LoVo (cell line): ENCODE measurements around the gene EPN3.
A peak's percentile ranks its signal among the peaks of the same experiment; 100 is the strongest.

Experiments used
- DNase-seq: peaks from one replicate; pipeline ENCODE4 v3.0.0-alpha.2; 2016; ENCODE audit warnings: low spot score

EPN3 gene

GRCh38 chr17:50550661-50551432 is 18.3 kb downstream of the EPN3 start:
- DNase-seq = no peak

- no peak for DNase-seq
Observed at GRCh38 chr17:50551433-50551815, 18.9 kb downstream of the EPN3 start.

- DNase-seq = no peak
Observed at GRCh38 chr17:50551884-50552283, 19.3 kb downstream of the EPN3 start.

GRCh38 chr17:50554201-50554600 is 21.7 kb downstream of the EPN3 start:
- no peak for DNase-seq

GRCh38 chr17:50556803-50557202 is 24.3 kb downstream of the EPN3 start:
- no peak for DNase-seq

- no peak for DNase-seq
Observed at GRCh38 chr17:50557630-50558029, 25.1 kb downstream of the EPN3 start.

GRCh38 chr17:50558091-50558490 is 25.6 kb downstream of the EPN3 start:
- DNase-seq = no peak

- no peak for DNase-seq
Observed at GRCh38 chr17:50558581-50558940, 26.0 kb downstream of the EPN3 start.

- DNase-seq = no peak
Observed at GRCh38 chr17:50558941-50559614, 26.5 kb downstream of the EPN3 start.

- peak; percentile 41 for DNase-seq
Observed at GRCh38 chr17:50559674-50560184, 27.2 kb downstream of the EPN3 start.

- DNase-seq = peak; percentile 83
Observed at GRCh38 chr17:50560185-50560824, 27.8 kb downstream of the EPN3 start, which contains the start of gene CACNA1G. TSS of gene CACNA1G (plus strand) at chr17:50560715. CDS start at chr17:50561460, 745 bp downstream.

GRCh38 chr17:50560931-50561745 is 28.6 kb downstream of the EPN3 start:
- no peak for DNase-seq

GRCh38 chr17:50561746-50562141 is 29.2 kb downstream of the EPN3 start:
- no peak for DNase-seq

- no peak for DNase-seq
Observed at GRCh38 chr17:50562242-50563091, 29.9 kb downstream of the EPN3 start.

- DNase-seq = no peak
Observed at GRCh38 chr17:50563092-50563511, 30.6 kb downstream of the EPN3 start.

- no peak for DNase-seq
Observed at GRCh38 chr17:50564916-50565315, 32.4 kb downstream of the EPN3 start.

- no peak for DNase-seq
Observed at GRCh38 chr17:50565402-50566350, 33.1 kb downstream of the EPN3 start.

GRCh38 chr17:50566886-50567285 is 34.4 kb downstream of the EPN3 start:
- no peak for DNase-seq

- no peak for DNase-seq
Observed at GRCh38 chr17:50568659-50569058, 36.1 kb downstream of the EPN3 start.

GRCh38 chr17:50569592-50569991 is 37.1 kb downstream of the EPN3 start:
- DNase-seq = no peak
